ENCODE results near the gene GALNTL6. TPM values are rescaled to one million over a fixed set of nuclear protein-coding genes. Genes with fewer than 3 reads are reported as not detected.

The GALNTL6 gene
- polyA plus RNA-seq, 12 donors = 0.19 to 2.6 (median 0.70) TPM; not detected in 2

GRCh38 chr4:172207886-172208285 is 394.7 kb downstream of the GALNTL6 start:
- no peak for DNase-seq

- DNase-seq = no peak
Observed at GRCh38 chr4:172220679-172221078, 407.5 kb downstream of the GALNTL6 start.

- no peak for DNase-seq
Observed at GRCh38 chr4:172225457-172225856, 412.3 kb downstream of the GALNTL6 start.

GRCh38 chr4:172232966-172233365 is 419.8 kb downstream of the GALNTL6 start:
- no peak for DNase-seq

GRCh38 chr4:172243551-172243950 is 430.3 kb downstream of the GALNTL6 start:
- no peak for DNase-seq

- DNase-seq = peak; percentile 3
Observed at GRCh38 chr4:172245516-172245915, 432.3 kb downstream of the GALNTL6 start.

DNA sequence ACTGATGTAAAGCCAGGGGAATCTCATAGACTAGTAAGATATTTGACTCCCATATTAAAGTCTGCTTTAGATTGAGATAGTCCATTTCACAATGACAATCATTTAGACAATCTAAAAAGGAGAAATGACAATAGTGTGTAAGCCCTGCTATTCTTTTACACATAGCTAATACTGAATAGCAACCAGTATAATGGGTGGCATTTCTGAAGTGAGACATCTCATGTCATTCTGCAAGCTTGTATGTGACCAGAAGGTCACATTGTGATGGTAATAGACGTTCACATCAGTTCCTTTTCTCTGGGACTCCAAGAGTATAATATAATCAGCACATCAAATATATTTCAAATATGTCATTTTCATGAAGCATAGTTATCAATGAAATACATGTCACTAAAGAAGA is 440.2 kb downstream of the GALNTL6 start:
- DNase-seq = no peak

DNA sequence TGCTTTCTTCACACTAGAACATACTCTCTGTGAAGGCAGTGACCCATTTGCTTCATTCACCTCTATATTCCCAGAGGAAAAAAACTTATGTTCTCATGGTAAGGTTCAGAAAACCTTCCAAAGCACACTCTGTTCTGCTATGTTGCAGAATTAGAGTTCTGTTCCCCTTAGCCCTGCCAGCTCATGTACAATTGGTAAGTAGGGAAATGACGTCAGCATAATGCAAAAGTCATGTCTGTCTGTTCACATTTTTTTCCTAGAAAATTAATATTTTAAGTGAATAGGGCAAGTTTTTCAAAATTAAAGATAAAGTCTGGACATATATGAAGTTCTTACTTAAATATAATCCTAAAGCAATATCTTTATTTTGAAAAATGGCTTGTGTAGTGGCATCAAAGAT is 443.6 kb downstream of the GALNTL6 start:
- DNase-seq = no peak

- no peak for DNase-seq
Observed at GRCh38 chr4:172270397-172270796, 457.2 kb downstream of the GALNTL6 start.

DNA sequence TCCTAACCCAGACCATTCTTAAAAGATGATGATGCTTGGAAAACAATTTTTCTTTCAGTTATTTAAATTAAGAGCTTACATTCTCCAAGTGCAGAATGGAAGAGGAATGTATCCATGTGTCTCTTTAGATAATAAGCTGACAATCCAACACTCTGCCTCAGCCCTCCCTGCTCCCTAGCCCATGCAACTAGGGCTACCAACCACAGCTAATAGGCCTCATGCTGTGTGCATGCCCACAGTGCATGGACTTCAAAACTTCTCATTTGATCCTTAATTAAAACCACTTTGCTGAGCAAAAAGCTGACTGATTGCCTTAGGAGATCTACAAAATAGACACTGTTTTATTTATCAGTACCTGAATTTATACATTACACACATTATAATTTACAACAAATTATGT is 473.9 kb downstream of the GALNTL6 start:
- DNase-seq = no peak

- DNase-seq = no peak
Observed at GRCh38 chr4:172305698-172306097, 492.5 kb downstream of the GALNTL6 start.

DNA sequence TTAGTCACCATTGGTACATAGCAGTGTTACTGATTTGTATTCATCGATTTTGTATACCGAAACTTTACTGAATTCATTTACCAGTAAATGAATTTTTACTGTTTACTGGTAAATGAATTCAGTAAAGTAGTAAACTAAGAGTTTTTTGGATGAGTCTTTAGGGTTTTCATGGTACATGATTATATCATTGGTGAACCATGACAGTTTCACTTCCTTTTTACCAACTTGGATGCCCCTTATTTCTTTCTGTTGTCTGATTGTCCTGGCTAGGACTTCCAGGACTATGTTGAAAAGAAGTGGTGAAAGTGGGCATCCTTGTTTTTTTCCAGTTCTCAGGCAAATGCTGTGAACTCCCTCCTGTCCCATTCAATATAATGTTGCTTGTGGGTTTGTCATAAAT is 494.9 kb downstream of the GALNTL6 start:
- no peak for DNase-seq

GRCh38 chr4:172311682-172312081 is 498.5 kb downstream of the GALNTL6 start:
- DNase-seq = no peak

DNA sequence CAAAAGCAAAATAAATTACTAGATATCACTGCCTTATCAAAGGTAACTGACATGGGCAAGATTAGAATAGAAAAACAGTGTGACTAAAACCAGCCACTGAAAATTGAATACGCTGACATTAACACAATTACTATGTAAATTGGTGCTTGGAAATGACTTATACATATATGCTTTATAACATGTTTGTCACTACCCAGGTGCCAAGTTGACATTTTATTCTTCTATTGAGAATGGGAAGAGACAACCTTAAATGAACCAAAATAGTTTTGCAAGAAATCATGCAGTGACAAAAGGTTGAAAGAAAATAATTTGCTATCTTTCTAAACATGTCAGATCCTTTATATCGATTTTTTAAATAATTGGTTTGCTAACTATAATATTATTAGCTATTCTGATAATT is 510.1 kb downstream of the GALNTL6 start:
- DNase-seq = no peak

DNA sequence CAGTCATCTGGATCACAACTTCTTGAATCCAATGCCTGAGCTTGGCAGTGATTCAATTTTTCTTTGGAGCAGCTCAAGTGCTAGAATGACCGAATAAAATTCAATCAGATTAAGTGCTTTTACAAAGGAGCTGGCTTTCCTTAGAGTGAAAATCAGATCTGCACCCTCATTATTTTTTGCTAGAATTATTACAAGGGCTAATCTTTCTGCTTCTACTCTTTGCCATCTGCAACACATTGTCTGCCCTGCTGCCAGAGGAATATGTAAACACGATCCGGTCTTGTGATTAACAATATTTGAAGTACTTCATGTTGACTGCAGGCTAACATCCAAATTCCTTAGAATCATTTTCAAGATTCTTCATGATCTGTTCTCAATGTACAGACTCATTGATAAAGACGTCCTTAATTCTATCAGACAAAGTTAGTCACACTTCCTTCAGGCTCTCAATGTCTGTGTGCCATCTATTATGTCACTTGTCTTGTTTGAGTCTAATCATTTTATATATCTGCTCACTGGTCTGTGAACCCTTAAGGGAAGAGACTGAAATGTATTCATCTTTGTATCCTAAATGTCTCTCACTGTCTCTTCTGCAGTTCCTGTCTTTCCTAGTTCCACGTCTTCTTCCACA is 531.2 kb downstream of the GALNTL6 start:
- no peak for DNase-seq

DNA sequence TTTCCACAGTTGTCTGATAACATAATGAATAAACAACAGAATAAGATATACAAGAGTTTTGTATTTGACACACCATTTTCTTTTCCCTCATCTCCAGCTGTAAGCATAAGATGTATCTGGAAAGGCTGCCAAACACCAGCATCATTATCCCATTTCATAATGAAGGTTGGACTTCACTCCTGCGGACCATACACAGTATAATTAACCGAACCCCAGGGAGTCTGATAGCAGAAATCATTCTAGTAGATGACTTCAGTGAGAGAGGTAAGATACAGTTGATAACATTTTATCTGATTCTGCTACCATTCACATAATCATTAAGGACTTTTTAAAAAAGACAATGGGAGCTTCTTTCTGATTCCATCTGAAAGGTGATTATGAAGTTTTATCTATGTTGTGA is 535.2 kb downstream of the GALNTL6 start:
- no peak for DNase-seq

DNA sequence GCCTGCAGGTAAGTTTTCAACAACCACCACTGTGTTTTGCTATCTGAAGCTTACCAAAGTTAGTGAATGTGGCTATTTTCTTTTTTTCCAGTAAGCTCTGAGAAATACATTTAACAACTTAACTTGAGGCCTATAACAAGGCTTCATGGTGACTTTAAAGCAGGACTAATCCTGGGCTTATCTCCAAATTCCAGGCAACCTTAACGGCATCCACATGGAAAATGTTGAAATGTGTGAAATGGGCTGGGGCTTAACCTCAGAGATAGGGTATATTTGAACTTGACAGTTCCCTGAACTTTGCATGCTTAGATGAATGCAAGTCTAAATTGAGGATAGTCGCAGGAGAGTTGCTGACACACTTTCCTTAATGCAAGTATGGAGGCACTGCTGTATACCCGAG is 539.2 kb downstream of the GALNTL6 start:
- no peak for DNase-seq

DNA sequence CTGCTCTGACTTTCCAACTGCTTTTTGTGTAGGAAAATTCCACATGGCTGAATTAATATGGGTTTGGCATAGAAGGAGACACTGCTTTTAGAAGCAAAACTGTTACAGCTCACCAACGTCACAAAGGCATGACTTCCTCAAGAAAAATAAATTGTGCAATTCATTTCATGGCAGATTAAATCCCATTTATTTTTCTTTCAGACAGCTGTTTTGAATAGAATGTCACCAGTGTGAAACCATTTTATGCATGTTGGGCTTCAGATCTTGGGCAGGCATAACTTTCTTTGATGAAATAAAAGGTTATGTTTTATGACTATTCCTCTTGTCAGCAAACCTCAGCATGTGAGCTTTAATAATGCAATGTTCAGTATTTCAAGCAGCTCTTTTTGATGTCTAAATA is 542.8 kb downstream of the GALNTL6 start:
- no peak for DNase-seq

GRCh38 chr4:172357006-172357540 is 543.9 kb downstream of the GALNTL6 start:
- no peak for DNase-seq

DNA sequence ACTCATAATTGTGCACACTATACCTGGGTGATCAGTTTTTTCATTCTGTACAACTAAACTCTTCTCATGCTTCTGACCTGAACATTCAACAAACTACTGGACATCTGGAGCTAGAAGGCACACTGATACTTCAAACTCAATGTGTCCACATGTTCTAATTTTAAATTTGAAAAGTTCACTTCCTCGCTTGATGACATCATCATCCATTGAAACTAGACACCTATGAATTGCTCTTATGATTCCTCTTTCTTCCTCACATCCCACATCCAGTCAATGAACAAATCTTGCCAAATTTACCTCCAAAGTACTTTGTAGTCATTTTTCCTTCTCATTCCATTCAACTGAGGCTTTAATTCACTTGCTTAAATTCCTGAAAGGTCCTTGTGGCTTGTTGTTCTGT is 549.4 kb downstream of the GALNTL6 start:
- no peak for DNase-seq

- DNase-seq = no peak
Observed at GRCh38 chr4:172369471-172369959, 556.3 kb downstream of the GALNTL6 start.

DNA sequence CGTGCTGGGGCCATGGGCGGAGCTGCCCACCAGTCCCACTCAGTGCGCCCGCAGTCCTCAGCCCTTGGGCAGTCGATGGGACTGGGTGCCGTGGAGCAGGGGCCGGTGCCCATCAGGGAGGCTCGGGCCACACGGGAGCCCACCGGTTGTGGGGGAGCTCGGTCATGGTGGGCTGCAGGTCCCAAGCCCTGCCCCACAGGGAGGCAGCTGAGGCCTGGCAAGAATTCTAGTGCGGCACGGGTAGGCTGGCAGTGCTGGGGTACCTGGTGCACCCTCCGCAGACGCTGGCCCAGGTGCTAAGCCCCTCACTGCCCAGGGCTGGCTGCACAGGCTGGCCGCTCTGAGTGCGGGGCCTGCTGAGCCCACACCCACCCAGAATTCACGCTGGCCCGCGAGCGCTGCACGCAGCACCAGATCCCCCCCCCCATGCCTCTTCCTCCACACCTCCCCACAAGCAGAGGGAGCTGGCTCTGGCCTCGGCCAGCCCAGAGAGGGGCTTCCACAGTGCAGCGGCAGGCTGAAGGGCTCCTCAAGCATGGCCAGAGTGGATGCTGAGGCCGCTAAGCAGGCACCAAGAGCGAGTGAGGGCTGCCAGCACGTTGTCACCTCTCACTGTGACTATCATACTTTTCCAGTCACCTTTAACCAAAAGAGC is 564.4 kb downstream of the GALNTL6 start:
- no peak for DNase-seq

- no peak for DNase-seq
Observed at GRCh38 chr4:172379834-172380233, 566.6 kb downstream of the GALNTL6 start.

DNA sequence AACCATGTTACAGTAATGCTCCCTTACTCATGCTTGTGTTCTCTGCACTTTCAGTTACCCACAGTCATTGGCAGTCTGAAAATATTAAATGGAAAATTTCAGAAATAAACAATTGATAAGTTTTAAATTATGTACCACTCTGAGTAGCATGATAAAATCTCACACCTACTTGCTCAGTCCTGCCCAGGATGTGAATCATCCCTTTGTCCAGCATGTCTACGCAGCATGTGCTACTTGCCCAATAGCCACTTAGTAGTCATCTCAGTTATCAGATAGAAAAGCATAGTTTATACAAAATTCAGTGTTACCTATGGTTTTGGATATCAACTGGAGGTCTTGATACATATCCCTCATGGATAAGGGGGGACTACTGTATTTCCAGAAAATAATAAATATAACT is 577.1 kb downstream of the GALNTL6 start:
- no peak for DNase-seq
